Measurements from ENCODE around the gene PROK1.

The PROK1 gene

DNA sequence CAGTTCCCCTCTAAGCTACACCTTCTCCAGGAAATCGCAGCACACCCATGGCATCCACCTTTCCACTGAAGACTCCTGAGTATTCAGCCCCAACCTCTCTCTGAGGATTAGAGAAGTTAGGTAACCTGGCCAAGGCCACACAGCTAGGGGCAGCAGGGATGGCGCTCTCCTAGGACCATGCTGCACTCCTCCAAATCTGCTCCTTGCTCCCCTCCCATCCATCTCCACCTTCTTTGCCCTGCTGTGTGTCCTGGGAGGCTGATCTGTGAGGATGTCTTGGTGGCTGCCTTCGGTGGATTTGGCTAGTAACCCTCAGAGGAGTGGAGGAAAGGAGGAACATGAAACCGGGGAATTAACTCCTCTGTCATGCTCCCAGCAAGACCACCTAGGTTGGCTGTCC lies 20.0 kb upstream of the PROK1 start:
- TF ChIP-seq, protein P1, sequence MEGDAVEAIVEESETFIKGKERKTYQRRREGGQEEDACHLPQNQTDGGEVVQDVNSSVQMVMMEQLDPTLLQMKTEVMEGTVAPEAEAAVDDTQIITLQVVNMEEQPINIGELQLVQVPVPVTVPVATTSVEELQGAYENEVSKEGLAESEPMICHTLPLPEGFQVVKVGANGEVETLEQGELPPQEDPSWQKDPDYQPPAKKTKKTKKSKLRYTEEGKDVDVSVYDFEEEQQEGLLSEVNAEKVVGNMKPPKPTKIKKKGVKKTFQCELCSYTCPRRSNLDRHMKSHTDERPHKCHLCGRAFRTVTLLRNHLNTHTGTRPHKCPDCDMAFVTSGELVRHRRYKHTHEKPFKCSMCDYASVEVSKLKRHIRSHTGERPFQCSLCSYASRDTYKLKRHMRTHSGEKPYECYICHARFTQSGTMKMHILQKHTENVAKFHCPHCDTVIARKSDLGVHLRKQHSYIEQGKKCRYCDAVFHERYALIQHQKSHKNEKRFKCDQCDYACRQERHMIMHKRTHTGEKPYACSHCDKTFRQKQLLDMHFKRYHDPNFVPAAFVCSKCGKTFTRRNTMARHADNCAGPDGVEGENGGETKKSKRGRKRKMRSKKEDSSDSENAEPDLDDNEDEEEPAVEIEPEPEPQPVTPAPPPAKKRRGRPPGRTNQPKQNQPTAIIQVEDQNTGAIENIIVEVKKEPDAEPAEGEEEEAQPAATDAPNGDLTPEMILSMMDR (IDR thresholded peaks at IDR 0.05; ENCODE audit: borderline replicate concordance, extremely low read depth, low read length, poor library complexity, severe bottlenecking), result no peak
- TF ChIP-seq EZH2 (IDR thresholded peaks at IDR 0.05; ENCODE audit: borderline replicate concordance, low read depth, low read length, severe bottlenecking), result no peak
- no peaks in the 10 kb centered on the region for H4K20me1 ChIP-seq (ENCODE audit: insufficient read depth, low read length)
- peaks cover 34% of the 10 kb centered on the region for H3K27me3 ChIP-seq (ENCODE audit: insufficient read depth, low read length, poor library complexity)
- H3K4me2 ChIP-seq (ENCODE audit: insufficient read depth, low read length), result no peak overlapping the region
- no peaks in the 10 kb centered on the region for H3K4me1 ChIP-seq (ENCODE audit: insufficient read depth, low read length)
- no peak overlapping the region for H3K4me3 ChIP-seq (ENCODE audit: low read depth in 1 of 2, low read length in 2 of 2)
- DNase-seq (no peak), ATAC-seq (ENCODE audit: insufficient read depth, low read depth) (no peak)
- no peaks in the 10 kb centered on the region for H3K79me2 ChIP-seq (ENCODE audit: insufficient read depth, low read length)
- H2AFZ ChIP-seq (ENCODE audit: low read depth, low read length), result no peak overlapping the region
- H3K36me3 ChIP-seq (ENCODE audit: insufficient read depth, low read length), result no peaks in the 10 kb centered on the region
- H3K9me3 ChIP-seq (ENCODE audit: insufficient read depth, low read length, severe bottlenecking), result no peaks in the 10 kb centered on the region
- H3K27ac ChIP-seq (ENCODE audit: low read length), result no peak overlapping the region
- H3K9ac ChIP-seq (ENCODE audit: low read depth, low read length), result no peak overlapping the region

DNA sequence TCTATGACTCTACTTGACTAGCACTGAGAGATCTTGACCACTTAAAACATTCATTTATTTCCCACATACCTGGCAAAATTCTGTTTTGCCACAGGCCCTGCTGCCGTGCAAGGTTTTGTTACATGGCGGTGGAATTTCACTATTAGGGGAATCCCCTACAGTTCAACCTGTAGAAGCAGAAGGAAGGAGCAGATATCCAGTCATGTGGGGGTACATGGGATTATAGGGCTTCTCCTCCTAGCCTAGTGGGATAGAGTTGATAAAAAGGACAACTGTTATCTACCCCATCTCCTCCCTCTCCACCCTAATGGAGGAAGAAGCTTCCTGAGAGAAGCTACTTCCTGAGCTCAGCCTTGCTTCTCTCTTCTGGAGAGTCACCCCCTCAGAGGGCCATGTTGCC lies 17.7 kb upstream of the PROK1 start:
- Histone ChIP-seq H3K27ac (ENCODE audit: low read length) (no peak overlapping the region), H3K4me3 (ENCODE audit: low read depth in 1 of 2, low read length in 2 of 2) (no peak overlapping the region), H3K27me3 (ENCODE audit: insufficient read depth, low read length, poor library complexity) (peaks cover 30% of the 10 kb centered on the region), H3K4me2 (ENCODE audit: insufficient read depth, low read length) (no peak overlapping the region), H3K9me3 (ENCODE audit: insufficient read depth, low read length, severe bottlenecking) (no peaks in the 10 kb centered on the region), H3K36me3 (ENCODE audit: insufficient read depth, low read length) (no peaks in the 10 kb centered on the region), H3K79me2 (ENCODE audit: insufficient read depth, low read length) (no peaks in the 10 kb centered on the region), H2AFZ (ENCODE audit: low read depth, low read length) (no peak overlapping the region), H3K4me1 (ENCODE audit: insufficient read depth, low read length) (no peaks in the 10 kb centered on the region), H4K20me1 (ENCODE audit: insufficient read depth, low read length) (no peaks in the 10 kb centered on the region), H3K9ac (ENCODE audit: low read depth, low read length) (no peak overlapping the region)
- no peak for DNase-seq
- ATAC-seq (ENCODE audit: insufficient read depth, low read depth), result no peak
- TF ChIP-seq, protein P1 (IDR thresholded peaks at IDR 0.05; ENCODE audit: borderline replicate concordance, extremely low read depth, low read length, poor library complexity, severe bottlenecking), result no peak
- TF ChIP-seq EZH2 (IDR thresholded peaks at IDR 0.05; ENCODE audit: borderline replicate concordance, low read depth, low read length, severe bottlenecking), result no peak

DNA sequence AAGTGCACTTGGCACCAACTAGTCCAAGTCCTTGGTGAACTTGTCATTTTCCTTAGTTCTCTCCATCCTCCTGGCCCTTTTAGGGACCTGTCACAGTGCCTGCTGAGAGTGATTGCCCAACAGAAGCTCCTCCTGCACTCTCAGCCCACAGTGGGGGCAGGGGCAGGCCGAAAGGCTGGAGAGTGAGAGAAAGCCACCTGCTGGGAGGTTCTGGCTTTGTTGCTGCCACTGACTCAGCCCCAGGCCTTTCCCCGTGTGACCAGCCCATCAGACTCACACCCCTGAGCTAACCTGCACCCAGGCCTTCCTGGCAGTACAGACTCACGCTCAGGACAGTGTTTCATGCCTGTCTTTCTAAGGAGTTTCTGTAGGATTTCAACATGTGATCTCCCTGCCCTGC lies 17.1 kb upstream of the PROK1 start:
- H4K20me1 ChIP-seq (ENCODE audit: insufficient read depth, low read length), result no peaks in the 10 kb centered on the region
- H3K4me1 ChIP-seq (ENCODE audit: insufficient read depth, low read length), result no peaks in the 10 kb centered on the region
- DNase-seq (no peak), ATAC-seq (ENCODE audit: insufficient read depth, low read depth) (no peak)
- TF ChIP-seq EZH2 (IDR thresholded peaks at IDR 0.05; ENCODE audit: borderline replicate concordance, low read depth, low read length, severe bottlenecking), result no peak
- TF ChIP-seq, protein P1 (IDR thresholded peaks at IDR 0.05; ENCODE audit: borderline replicate concordance, extremely low read depth, low read length, poor library complexity, severe bottlenecking), result no peak
- no peak overlapping the region for H3K27ac ChIP-seq (ENCODE audit: low read length)
- H2AFZ ChIP-seq (ENCODE audit: low read depth, low read length), result no peak overlapping the region
- H3K79me2 ChIP-seq (ENCODE audit: insufficient read depth, low read length), result no peaks in the 10 kb centered on the region
- H3K9me3 ChIP-seq (ENCODE audit: insufficient read depth, low read length, severe bottlenecking), result no peaks in the 10 kb centered on the region
- H3K4me3 ChIP-seq (ENCODE audit: low read depth in 1 of 2, low read length in 2 of 2), result no peak overlapping the region
- no peaks in the 10 kb centered on the region for H3K36me3 ChIP-seq (ENCODE audit: insufficient read depth, low read length)
- H3K9ac ChIP-seq (ENCODE audit: low read depth, low read length), result no peak overlapping the region
- no peak overlapping the region for H3K4me2 ChIP-seq (ENCODE audit: insufficient read depth, low read length)
- H3K27me3 ChIP-seq (ENCODE audit: insufficient read depth, low read length, poor library complexity), result peaks cover 36% of the 10 kb centered on the region

DNA sequence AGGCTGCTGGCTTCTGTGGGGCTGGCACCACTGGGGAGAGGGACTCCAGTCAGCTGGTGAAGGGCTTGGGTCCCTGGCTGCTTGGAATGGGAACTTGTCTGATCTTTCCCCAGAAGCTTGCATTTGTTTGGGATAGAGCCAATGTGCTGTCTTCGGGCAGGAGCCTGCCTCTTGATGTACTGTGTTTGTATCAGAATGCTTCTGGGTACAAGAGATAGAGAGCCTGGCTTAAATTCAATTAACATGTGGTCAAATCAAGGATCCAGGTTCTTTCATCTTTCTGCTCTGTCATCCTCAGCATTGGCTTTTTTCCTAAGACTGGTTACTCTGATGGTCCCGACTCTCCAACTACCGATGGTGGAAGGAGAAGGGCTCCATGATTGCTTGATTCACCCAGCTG lies 16.0 kb upstream of the PROK1 start:
- H3K4me2 ChIP-seq (ENCODE audit: insufficient read depth, low read length), result no peak overlapping the region
- no peak for TF ChIP-seq EZH2 (IDR thresholded peaks at IDR 0.05; ENCODE audit: borderline replicate concordance, low read depth, low read length, severe bottlenecking)
- TF ChIP-seq, protein P1 (IDR thresholded peaks at IDR 0.05; ENCODE audit: borderline replicate concordance, extremely low read depth, low read length, poor library complexity, severe bottlenecking), result no peak
- no peaks in the 10 kb centered on the region for H3K4me1 ChIP-seq (ENCODE audit: insufficient read depth, low read length)
- H3K4me3 ChIP-seq (ENCODE audit: low read depth in 1 of 2, low read length in 2 of 2), result no peak overlapping the region
- ATAC-seq (ENCODE audit: insufficient read depth, low read depth) (no peak), DNase-seq (no peak)
- H2AFZ ChIP-seq (ENCODE audit: low read depth, low read length), result no peak overlapping the region
- H3K27me3 ChIP-seq (ENCODE audit: insufficient read depth, low read length, poor library complexity), result peaks cover 31% of the 10 kb centered on the region
- H4K20me1 ChIP-seq (ENCODE audit: insufficient read depth, low read length), result no peaks in the 10 kb centered on the region
- H3K36me3 ChIP-seq (ENCODE audit: insufficient read depth, low read length), result no peaks in the 10 kb centered on the region
- no peaks in the 10 kb centered on the region for H3K79me2 ChIP-seq (ENCODE audit: insufficient read depth, low read length)
- H3K9ac ChIP-seq (ENCODE audit: low read depth, low read length), result no peak overlapping the region
- H3K9me3 ChIP-seq (ENCODE audit: insufficient read depth, low read length, severe bottlenecking), result no peaks in the 10 kb centered on the region
- H3K27ac ChIP-seq (ENCODE audit: low read length), result no peak overlapping the region
